Activated CD4-positive, alpha-beta memory T cell treated with anti-CD3 and anti-CD28 coated beads for 36 hours (primary cell): ENCODE data around the gene BAHCC1. TPM values are rescaled to one million over a fixed set of nuclear protein-coding genes. Genes with fewer than 3 reads are reported as not detected.

Source experiments
- CTCF ChIA-PET: fragments of 350-600 bp; sonication (Branson Sonifier 250); formaldehyde crosslinking; loops from one replicate; lab custom pipeline; 2021; ENCODE audit warnings: antibody characterized with exemption, inconsistent platforms; lab: Charles Lee
- POLR2A ChIA-PET: fragments of 350-600 bp; sonication (Branson Sonifier 250); formaldehyde crosslinking; loops from one replicate; lab custom pipeline; 2021; ENCODE audit warnings: antibody characterized with exemption; lab: Charles Lee
- DNase-seq: peaks from one replicate; pipeline ENCODE4 v3.0.0-alpha.2; 2020
- H3K27ac Mint-ChIP-seq: one replicate; pipeline ENCODE4 v1.8.0; 2021; ENCODE audit warnings: mixed read lengths
- H3K27me3 Mint-ChIP-seq: one replicate; pipeline ENCODE4 v1.8.0; 2021; ENCODE audit warnings: mixed read lengths
- H3K36me3 Mint-ChIP-seq: one replicate; pipeline ENCODE4 v1.8.0; 2021; ENCODE audit warnings: mixed read lengths
- H3K4me1 Mint-ChIP-seq: one replicate; pipeline ENCODE4 v1.8.0; 2021; ENCODE audit warnings: low read depth, mixed read lengths
- H3K4me3 Mint-ChIP-seq: one replicate; pipeline ENCODE4 v1.8.0; 2021; ENCODE audit warnings: mild to moderate bottlenecking, mixed read lengths
- H3K9me3 Mint-ChIP-seq: one replicate; pipeline ENCODE4 v1.8.0; 2021; ENCODE audit warnings: mixed read lengths
- intact Hi-C: fragments of 100-400 bp; cut with micrococcal nuclease; formaldehyde crosslinking; loops from one replicate; pipeline ENCODE4 v1.15.1; 2023
- total RNA-seq, 2 experiments: library from RNA; stranded (reverse); gene quantifications; one replicate each; pipeline ENCODE4 v1.2.3, GENCODE V29; 2021

BAHCC1 gene
- total RNA-seq, 2 experiments from 2014 or later, result 0.10 TPM; not detected in 1

GRCh38 chr17:81482673-81483072 is 87.4 kb downstream of the BAHCC1 start:
- Mint-ChIP-seq H3K4me1 (peaks cover 11% of the 10 kb centered on the region), H3K4me3 (no peak overlapping the region), H3K9me3 (no peaks in the 10 kb centered on the region), H3K36me3 (no peaks in the 10 kb centered on the region), H3K27me3 (peaks cover 31% of the 10 kb centered on the region), H3K27ac (no peak overlapping the region)
- ChIA-PET POLR2A (no interaction called here), CTCF (interaction anchor here (1.5 to 3.7 kb wide), 3 partner anchors 53 to 230 kb away, joined by 4 to 58 read pairs (median 5); no protein-coding TSS in a partner anchor)
- intact Hi-C loops, result loop anchor here (5.0 kb wide), 2 partner anchors 85 to 230 kb away; partner anchors contain the start of gene BAHCC1
- DNase-seq, result no peak

GRCh38 chr17:81483085-81483861 is 88.0 kb downstream of the BAHCC1 start:
- Mint-ChIP-seq H3K27me3 (peaks cover 31% of the 10 kb centered on the region), H3K9me3 (no peaks in the 10 kb centered on the region), H3K4me3 (no peak overlapping the region), H3K36me3 (no peaks in the 10 kb centered on the region), H3K27ac (no peak overlapping the region), H3K4me1 (peaks cover 11% of the 10 kb centered on the region)
- intact Hi-C loops, result loop anchor here (5.0 kb wide), 2 partner anchors 86 to 231 kb away; partner anchors contain the start of gene BAHCC1
- ChIA-PET POLR2A (interaction anchor here (1.0 kb wide), 1 partner anchor 69 kb away, joined by 4 read pairs; the partner anchor contains the start of gene FAAP100), CTCF (interaction anchor here (1.3 to 3.7 kb wide), 8 partner anchors 11 to 237 kb away, joined by 3 to 58 read pairs (median 8); partner anchors contain the start of gene SLC38A10)
- DNase-seq, result peak; percentile 38

GRCh38 chr17:81483862-81484194 is 88.6 kb downstream of the BAHCC1 start:
- POLR2A ChIA-PET, result interaction anchor here (1.0 to 1.4 kb wide), 2 partner anchors 30 to 69 kb away, joined by 4 to 5 read pairs; partner anchors contain the start of gene FAAP100
- CTCF ChIA-PET, result interaction anchor here (1.3 to 3.7 kb wide), 7 partner anchors 11 to 238 kb away, joined by 3 to 58 read pairs (median 12); partner anchors contain the start of gene SLC38A10
- Mint-ChIP-seq H3K27ac (no peak overlapping the region), H3K9me3 (no peaks in the 10 kb centered on the region), H3K4me3 (no peak overlapping the region), H3K27me3 (peaks cover 31% of the 10 kb centered on the region), H3K4me1 (peaks cover 11% of the 10 kb centered on the region), H3K36me3 (no peaks in the 10 kb centered on the region)
- intact Hi-C loops, result loop anchor here (2.0 to 5.0 kb wide), 3 partner anchors 87 to 232 kb away; partner anchors contain the start of genes BAHCC1 and SLC38A10
- no peak for DNase-seq

GRCh38 chr17:81484195-81484979 is 89.1 kb downstream of the BAHCC1 start:
- POLR2A ChIA-PET, result interaction anchor here (0.6 to 1.5 kb wide), 7 partner anchors 27 to 229 kb away, joined by 3 to 5 read pairs (median 3); partner anchors contain the start of genes FAAP100 and SLC38A10

GRCh38 chr17:81486199-81486810 is 91.0 kb downstream of the BAHCC1 start:
- Mint-ChIP-seq H3K27ac (no peak overlapping the region), H3K36me3 (no peaks in the 10 kb centered on the region), H3K4me1 (peaks cover 11% of the 10 kb centered on the region), H3K27me3 (peaks cover 19% of the 10 kb centered on the region), H3K4me3 (peak overlapping the region; percentile 4), H3K9me3 (no peaks in the 10 kb centered on the region)
- POLR2A ChIA-PET, result no interaction called here
- intact Hi-C loops, result no loop called here
- no peak for DNase-seq
- CTCF ChIA-PET, result interaction anchor here (1.7 kb wide), 1 partner anchor 233 kb away, joined by 5 read pairs; no protein-coding TSS in a partner anchor

More at GRCh38 chr17:81484195-81484979, 89.1 kb downstream of the BAHCC1 start:
- H3K36me3 Mint-ChIP-seq, result no peaks in the 10 kb centered on the region
- no peak overlapping the region for H3K27ac Mint-ChIP-seq
- peaks cover 11% of the 10 kb centered on the region for H3K4me1 Mint-ChIP-seq
- peak; percentile 91 for DNase-seq
- CTCF ChIA-PET, result interaction anchor here (0.5 to 3.7 kb wide), 36 partner anchors 10 to 1090 kb away, joined by 3 to 58 read pairs (median 4); partner anchors contain the start of genes ACTG1, BAHCC1, CEP131 and FAAP100
- peaks cover 31% of the 10 kb centered on the region for H3K27me3 Mint-ChIP-seq
- peak overlapping the region; percentile 29 for H3K4me3 Mint-ChIP-seq
- H3K9me3 Mint-ChIP-seq, result no peaks in the 10 kb centered on the region
- intact Hi-C loops, result loop anchor here (2.0 to 5.0 kb wide), 3 partner anchors 87 to 232 kb away; partner anchors contain the start of genes BAHCC1 and SLC38A10

GRCh38 chr17:81487089-81487486 is 91.8 kb downstream of the BAHCC1 start:
- Mint-ChIP-seq H3K27me3 (peaks cover 14% of the 10 kb centered on the region), H3K4me1 (peaks cover 7% of the 10 kb centered on the region), H3K9me3 (no peaks in the 10 kb centered on the region), H3K4me3 (peak overlapping the region; percentile 43), H3K36me3 (no peaks in the 10 kb centered on the region), H3K27ac (no peak overlapping the region)
- POLR2A ChIA-PET, result interaction anchor here (0.7 kb wide), 1 partner anchor 150 kb away, joined by 3 read pairs; no protein-coding TSS in a partner anchor
- CTCF ChIA-PET, result interaction anchor here (1.7 kb wide), 1 partner anchor 234 kb away, joined by 5 read pairs; no protein-coding TSS in a partner anchor
- DNase-seq, result no peak
- intact Hi-C loops, result no loop called here

GRCh38 chr17:81487487-81488275 is 92.4 kb downstream of the BAHCC1 start:
- H3K4me3 Mint-ChIP-seq, result peak overlapping the region; percentile 43
- ChIA-PET CTCF (interaction anchor here (1.7 kb wide), 1 partner anchor 235 kb away, joined by 5 read pairs; no protein-coding TSS in a partner anchor), POLR2A (interaction anchor here (0.7 kb wide), 1 partner anchor 150 kb away, joined by 3 read pairs; no protein-coding TSS in a partner anchor)
- H3K27me3 Mint-ChIP-seq, result peaks cover 8% of the 10 kb centered on the region
- H3K9me3 Mint-ChIP-seq, result no peaks in the 10 kb centered on the region
- intact Hi-C loops, result no loop called here
- H3K4me1 Mint-ChIP-seq, result peaks cover 7% of the 10 kb centered on the region
- no peaks in the 10 kb centered on the region for H3K36me3 Mint-ChIP-seq
- DNase-seq, result peak; percentile 83
- H3K27ac Mint-ChIP-seq, result no peak overlapping the region

GRCh38 chr17:81488276-81488860 is 93.1 kb downstream of the BAHCC1 start:
- Mint-ChIP-seq H3K9me3 (no peaks in the 10 kb centered on the region), H3K36me3 (no peaks in the 10 kb centered on the region), H3K4me1 (peaks cover 7% of the 10 kb centered on the region), H3K27me3 (peaks cover 4% of the 10 kb centered on the region), H3K27ac (no peak overlapping the region), H3K4me3 (no peak overlapping the region)
- POLR2A ChIA-PET, result interaction anchor here (1.6 kb wide), 1 partner anchor 22 kb away, joined by 3 read pairs; no protein-coding TSS in a partner anchor
- CTCF ChIA-PET, result interaction anchor here (1.4 to 1.7 kb wide), 2 partner anchors 18 to 235 kb away, joined by 3 to 5 read pairs; no protein-coding TSS in a partner anchor
- peak; percentile 38 for DNase-seq
- intact Hi-C loops, result no loop called here

- POLR2A ChIA-PET, result interaction anchor here (0.5 to 1.6 kb wide), 2 partner anchors 9 to 21 kb away, joined by 3 read pairs; no protein-coding TSS in a partner anchor
- Mint-ChIP-seq H3K27me3 (peaks cover 4% of the 10 kb centered on the region), H3K9me3 (no peaks in the 10 kb centered on the region), H3K4me1 (peaks cover 7% of the 10 kb centered on the region), H3K36me3 (no peaks in the 10 kb centered on the region), H3K27ac (peak overlapping the region; percentile 45), H3K4me3 (peak overlapping the region; percentile 46)
- CTCF ChIA-PET, result interaction anchor here (1.3 to 1.4 kb wide), 2 partner anchors 17 to 19 kb away, joined by 3 read pairs; no protein-coding TSS in a partner anchor
- intact Hi-C loops, result no loop called here
- no peak for DNase-seq
These were observed 94.0 kb downstream of the BAHCC1 start for GRCh38 chr17:81489012-81489997.
